GM18505 (cell line): Measurements from ENCODE around the gene RAB26.

ENCODE experiments used
- ATAC-seq: cut with Tn5 transposase; IDR thresholded peaks from one replicate; pipeline ENCODE4 v1.9.1; 2021; ENCODE audit not compliant: unreplicated experiment
- POLR2A ChIP-seq: IDR thresholded peaks from 4 replicates; pipeline ENCODE4 v1.6.1; 2011; ENCODE audit warnings: borderline replicate concordance; ENCODE audit not compliant: insufficient read depth, insufficient read length; ENCODE audit errors: extremely low read depth

The RAB26 gene

DNA sequence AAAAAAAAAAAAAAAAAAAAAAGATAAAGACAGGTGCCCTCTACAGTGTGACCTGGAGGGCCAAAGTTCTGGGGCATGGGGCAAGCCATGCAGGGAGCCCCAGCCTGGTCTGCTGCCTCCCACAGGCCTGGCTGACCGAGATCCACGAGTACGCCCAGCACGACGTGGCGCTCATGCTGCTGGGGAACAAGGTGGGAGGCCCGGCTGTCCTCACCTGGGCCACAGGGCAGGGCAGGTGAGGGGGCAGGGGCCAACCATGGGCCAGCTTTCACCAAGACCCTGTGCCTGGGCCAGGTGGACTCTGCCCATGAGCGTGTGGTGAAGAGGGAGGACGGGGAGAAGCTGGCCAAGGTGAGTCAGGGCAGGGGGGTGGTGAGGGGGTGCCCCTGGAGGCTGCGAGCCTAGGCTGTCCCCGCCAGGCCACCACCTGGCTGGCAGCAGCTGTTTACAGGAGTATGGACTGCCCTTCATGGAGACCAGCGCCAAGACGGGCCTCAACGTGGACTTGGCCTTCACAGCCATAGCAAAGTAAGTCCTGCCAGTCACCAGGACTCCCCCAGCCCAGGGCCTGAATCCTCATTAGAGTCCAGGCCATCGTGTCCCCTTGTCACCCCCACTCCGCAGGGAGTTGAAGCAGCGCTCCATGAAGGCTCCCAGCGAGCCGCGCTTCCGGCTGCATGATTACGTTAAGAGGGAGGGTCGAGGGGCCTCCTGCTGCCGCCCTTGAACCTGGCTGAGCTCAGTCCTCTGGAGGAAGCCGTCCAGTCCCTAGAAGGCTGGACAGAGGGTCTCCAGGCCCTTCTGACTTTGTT lies 4.5 kb downstream of the RAB26 start:
- TF ChIP-seq POLR2A: peak; percentile 50
- no peak for ATAC-seq

DNA sequence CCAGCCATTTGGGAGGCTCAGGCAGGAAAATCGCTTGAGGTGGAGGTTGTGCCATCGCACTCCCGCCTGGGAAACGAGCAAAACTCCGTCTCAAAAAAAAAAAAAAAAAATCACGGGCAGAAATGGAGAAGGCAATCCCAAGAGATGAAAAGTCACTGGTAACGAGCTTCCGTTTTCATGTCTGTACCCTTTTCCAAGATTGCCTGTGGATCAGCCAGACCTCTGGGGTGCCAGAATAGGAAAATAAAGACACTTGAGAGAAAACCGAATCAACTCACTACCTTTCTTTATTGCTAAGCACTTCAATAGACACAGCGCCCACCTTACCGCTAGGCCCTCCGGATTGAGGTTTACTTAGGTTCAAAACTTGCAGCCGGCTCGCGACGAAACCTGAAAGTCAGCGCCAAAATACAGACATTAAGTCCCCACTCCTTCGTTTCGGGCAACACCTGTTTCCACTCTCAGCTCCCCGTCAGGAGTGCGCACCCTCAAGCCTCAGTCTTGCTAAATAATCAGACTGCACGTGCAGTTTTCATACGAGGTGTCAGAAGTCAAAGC lies 6.2 kb downstream of the RAB26 start:
- TF ChIP-seq POLR2A: no peak
- ATAC-seq: no peak

GRCh38 chr16:2155091-2155950 lies 6.9 kb downstream of the RAB26 start, which contains the start of gene TRAF7:
TRAF7 (plus strand) TSS chr16:2155782; CDS start chr16:2163921, 8,139 bp downstream.
- peak; percentile 100 for TF ChIP-seq POLR2A

DNA sequence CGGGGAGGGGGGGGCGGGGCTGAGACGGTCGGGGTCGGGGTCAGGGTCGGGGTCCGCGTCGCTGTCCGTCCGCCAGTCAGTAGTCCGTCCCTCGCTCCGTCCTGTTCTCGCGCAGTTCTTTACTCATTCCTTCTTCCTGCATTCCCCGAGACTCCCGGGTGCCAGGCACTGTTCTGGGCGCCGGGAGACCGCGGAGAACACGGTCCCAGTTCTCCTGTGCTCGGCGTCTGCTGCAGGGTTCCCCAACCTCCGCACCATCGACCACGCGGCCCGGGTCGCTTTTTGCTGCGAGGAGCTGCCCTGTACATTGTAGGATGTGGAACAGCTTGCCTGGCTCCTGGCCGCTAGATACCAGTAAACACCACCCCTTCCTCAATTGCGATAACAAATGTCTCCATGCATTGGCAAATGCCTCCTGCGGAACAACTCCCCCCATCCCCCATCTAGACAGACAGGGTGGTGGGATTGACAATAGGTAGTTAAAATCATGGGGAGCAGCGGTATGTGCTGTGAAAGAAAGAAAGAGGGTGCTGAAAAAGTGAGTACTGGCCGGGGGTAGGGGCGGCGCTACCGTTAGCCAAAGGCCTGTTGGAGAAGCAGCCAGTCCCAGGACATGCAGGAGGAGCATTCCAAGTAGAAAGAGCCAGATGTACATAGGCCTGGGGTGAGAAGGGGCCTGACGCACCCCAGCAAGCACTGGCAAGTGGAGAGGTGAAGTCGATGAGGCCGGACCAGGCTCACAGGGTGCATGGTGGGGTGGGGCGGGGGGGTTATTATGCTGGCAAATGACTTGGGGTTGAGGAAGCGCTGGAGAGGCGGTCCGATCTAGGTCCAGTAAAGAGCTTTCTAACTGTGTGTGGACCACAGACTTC lies 7.8 kb downstream of the RAB26 start:
- no peak for TF ChIP-seq POLR2A
- no peak for ATAC-seq

More at GRCh38 chr16:2155091-2155950, 6.9 kb downstream of the RAB26 start, which contains the start of gene TRAF7:
- peak; percentile 79 for ATAC-seq

DNA sequence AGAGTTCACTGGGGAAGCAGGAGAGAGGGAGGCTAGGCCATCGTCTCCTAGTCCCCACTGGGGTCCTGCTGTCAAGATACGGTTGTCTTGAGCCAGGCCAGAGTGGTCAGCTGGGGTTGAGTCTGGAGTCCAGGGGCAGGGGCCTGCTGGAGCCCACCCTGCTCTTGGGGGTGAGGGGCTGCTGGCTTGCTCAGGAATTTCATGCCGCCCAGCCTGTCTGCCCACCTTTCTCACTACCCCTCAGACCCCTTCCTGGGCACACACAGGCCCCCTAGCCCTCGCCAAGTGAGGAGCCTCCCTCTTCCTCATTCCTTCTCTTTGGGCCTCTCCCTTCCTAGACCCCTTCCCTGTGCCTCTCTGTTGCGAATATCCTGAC lies 8.4 kb downstream of the RAB26 start:
- no peak for TF ChIP-seq POLR2A
- ATAC-seq: no peak

DNA sequence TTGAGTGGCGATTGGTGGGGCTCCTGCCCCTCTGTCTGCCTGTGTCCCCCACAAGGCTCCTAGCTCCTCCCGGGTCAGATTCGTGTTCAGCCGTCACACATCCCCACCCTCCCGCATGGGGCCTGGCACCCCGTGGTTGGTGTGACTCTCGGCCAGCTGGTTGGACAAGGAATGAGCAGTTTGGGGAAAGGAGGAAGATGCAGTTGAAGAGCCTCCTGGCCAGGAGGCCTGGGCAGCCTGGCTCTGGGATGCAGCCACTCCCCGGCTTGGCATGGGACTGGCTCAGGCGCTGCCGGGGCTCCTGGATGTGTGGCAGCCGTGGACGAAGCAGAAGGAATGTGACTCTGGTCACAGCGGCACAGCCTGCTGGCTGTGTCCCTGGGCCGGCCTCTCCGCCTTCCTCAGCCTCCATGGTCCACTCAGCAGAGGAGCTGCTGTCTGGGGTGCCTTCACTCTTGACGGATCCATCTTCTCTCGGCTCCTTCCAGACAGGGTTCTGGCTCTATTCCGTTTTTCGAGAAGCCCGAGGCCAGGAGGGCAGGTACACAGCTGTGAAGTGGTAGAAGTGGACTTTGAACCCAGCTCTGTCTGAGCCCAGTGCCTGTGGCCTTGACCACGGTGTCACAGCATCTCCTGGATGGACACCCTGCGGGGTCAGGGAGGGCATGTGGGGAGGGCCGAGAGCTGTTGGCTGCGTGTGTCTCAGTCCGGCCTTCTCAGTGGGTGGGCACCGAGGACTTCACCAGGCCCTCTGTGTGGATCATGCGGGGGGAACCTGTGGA lies 9.2 kb downstream of the RAB26 start:
- ATAC-seq: no peak
- TF ChIP-seq POLR2A: no peak

DNA sequence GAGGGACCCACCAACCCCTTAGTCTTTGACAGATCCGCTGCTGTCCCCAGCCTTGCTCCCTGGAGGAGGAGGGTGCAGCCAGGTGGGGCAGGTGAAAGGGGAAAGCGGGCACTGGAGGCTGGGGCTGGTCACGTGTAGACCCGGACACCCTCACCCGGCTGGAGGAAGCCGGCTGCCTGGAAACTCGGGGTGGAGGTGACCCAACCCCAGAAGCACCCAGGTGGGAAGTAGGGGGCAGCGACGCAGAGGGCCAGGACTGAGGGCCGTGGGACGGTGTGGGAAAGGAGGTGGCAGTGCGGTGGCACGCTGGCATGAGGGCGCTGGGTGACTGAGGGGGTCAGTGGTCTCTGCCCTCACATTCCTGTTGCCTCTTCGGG lies 9.8 kb downstream of the RAB26 start:
- TF ChIP-seq POLR2A: no peak
- ATAC-seq: no peak

DNA sequence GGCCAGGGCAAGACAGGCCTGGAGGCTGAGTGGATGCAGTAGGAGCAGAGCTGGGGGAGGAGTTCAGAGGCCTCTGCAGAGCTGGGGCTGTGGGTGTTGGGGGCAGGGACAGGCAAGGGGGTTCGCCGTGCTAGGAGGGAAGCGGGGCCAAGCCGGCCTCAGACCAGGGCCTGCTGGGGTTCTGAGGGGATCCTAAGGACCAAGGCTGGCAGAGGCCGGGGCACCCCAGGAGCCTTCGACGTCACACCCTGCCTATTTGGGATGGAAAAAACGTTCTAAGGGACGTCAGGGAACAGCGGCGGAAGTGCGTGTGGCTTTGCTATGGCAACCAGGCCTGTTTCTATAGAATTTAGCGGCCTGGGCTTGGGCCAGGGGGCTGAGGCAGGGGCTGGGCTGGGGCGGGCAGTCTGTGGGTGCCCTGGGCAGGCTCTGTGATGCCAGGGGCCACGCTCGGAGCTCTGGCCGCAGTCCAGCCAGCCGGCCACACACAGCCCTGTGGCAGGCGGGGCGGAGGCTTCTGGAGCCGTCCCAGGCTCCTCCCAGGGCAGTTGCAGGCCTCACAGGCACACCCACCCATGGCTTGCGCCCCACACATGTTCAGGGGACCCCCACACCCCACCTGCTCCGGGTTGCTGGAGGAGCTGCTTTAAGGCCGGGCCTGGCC lies 10.9 kb downstream of the RAB26 start:
- TF ChIP-seq POLR2A: no peak
- ATAC-seq: no peak

DNA sequence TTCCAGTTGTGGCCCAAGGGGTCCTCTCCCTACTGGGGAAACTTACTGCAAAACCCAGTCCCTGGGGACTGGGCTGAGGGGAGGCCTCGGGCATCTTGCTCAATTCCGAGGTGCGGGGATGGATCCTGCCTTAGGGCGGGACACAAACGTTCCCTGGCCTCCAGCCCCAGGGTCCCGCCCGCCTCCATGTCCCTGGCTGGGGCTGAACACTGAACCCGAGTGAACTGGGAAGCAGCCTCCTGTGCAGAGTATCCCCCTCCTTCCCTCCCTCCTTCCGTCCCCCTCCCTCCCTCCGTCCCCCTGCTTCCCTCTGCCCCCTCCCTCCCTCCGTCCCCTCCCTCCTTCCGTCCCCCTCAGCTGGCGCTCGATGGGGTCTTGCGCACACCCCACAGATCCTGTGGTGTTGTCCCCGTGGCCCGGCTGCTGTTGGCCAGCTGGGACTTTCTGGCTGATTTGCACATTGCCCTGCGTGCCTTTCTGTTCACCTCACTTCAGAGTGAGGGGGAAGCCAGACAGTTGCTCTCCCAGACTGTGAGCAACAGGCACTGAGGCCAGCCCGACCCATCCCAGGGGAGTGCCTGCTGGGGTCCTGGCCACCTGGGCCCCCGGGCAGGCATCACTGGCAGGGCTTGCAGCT lies 12.6 kb downstream of the RAB26 start:
- TF ChIP-seq POLR2A: no peak
- ATAC-seq: no peak

DNA sequence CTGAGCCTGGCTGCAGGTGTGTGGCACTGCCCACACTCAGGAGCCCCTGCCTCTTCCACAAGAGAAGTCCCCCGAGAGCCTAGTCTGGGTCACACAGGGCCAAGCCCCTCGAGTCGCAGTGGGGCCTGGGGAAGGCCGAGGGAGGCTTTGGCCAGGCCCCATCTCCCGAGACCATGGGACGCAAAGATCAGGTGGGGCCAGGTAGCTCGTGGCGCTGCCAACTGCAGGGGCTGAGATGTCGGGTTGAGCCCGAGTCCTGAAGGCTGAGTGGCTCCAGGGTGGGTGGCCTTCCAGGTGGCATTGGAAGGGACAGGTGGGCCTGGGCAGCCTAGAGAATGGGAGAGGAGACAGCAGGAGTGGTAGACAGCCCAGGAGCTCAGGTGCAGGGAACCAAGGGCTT lies 13.5 kb downstream of the RAB26 start:
- ATAC-seq: no peak
- TF ChIP-seq POLR2A: no peak

DNA sequence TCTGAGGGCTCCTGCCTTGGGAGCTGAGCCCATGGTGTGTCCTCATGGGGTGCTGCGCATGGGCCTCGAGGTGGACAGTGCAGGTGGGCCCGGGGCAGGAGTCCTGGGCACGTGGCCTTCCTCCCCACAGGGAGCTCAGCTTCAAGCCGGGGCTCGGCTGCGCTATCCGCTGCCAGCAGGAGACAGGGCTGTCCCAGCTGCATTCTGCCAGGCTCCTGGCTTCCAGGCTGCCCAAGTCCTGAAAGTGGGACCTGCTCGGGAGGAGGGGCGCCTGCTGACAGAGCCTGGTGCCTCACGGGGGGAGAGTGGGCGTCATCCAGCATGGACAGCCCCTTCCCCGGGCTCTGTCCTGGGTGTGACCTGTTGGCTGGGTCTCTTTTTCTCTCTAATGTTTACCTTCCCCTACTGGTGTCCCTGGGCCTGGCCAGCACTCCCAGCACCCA lies 14.3 kb downstream of the RAB26 start:
- no peak for ATAC-seq
- no peak for TF ChIP-seq POLR2A
